Small intestine (tissue), 7 donors: ENCODE data around the gene CFAP46. TPM values are rescaled to one million over a fixed set of nuclear protein-coding genes. Genes with fewer than 3 reads are reported as not detected.

ENCODE experiments used
- DNase-seq, 2 donors: peaks; one replicate each; pipeline versions ENCODE4 v3.0.0 to v3.0.0-alpha.2; 2013
- FAIRE-seq: peaks from 2 replicates; lab custom pipeline; 2012; peaks lifted over from hg19 to GRCh38; lab: Jason Lieb, UNC
- H3K27ac ChIP-seq, 3 donors: one replicate each; pipeline ENCODE4 v1.5.1; 2013; ENCODE audit warnings: low read length in 2 of 3, mild to moderate bottlenecking in 2 of 3, control low read depth in 1 of 3, inconsistent platforms in 1 of 3, low read depth in 1 of 3, moderate library complexity in 1 of 3
- H3K27me3 ChIP-seq, 3 donors: one replicate each; pipeline ENCODE4 v1.6.1; 2013; ENCODE audit warnings: low read length in 3 of 3, inconsistent platforms in 1 of 3; ENCODE audit not compliant: control insufficient read depth in 3 of 3, insufficient read depth in 3 of 3
- H3K36me3 ChIP-seq, 3 donors: one replicate each; pipeline ENCODE4 v1.6.1; 2013; ENCODE audit warnings: low read length in 3 of 3, inconsistent platforms in 1 of 3, low read depth in 1 of 3, mild to moderate bottlenecking in 1 of 3, moderate library complexity in 1 of 3; ENCODE audit not compliant: control insufficient read depth in 3 of 3, insufficient read depth in 2 of 3
- H3K4me1 ChIP-seq, 3 donors: one replicate each; pipeline ENCODE4 v1.6.1; 2013; ENCODE audit warnings: low read length in 2 of 3, inconsistent platforms in 1 of 3, low read depth in 1 of 3, mild to moderate bottlenecking in 1 of 3, moderate library complexity in 1 of 3; ENCODE audit not compliant: control insufficient read depth in 3 of 3, insufficient read depth in 2 of 3
- H3K4me3 ChIP-seq, 3 donors: one replicate each; pipeline ENCODE4 v1.5.1; 2013; ENCODE audit warnings: low read length in 3 of 3, control low read depth in 1 of 3, inconsistent platforms in 1 of 3, low read depth in 1 of 3, mild to moderate bottlenecking in 1 of 3, moderate library complexity in 1 of 3
- H3K9me3 ChIP-seq, 2 donors: one replicate each; pipeline ENCODE4 v1.6.1; 2013; ENCODE audit warnings: low read depth in 1 of 2, low read length in 1 of 2; ENCODE audit not compliant: control insufficient read depth in 2 of 2, insufficient read depth in 1 of 2
- WGBS, 3 donors: extraction: QIAGEN DNeasy Blood & Tissue Kit; methylation state at CpG; one replicate each; pipeline ENCODE4 v1.1.7; 2013; 5-methylcytosine and 5-hydroxymethylcytosine counted together
- polyA plus RNA-seq, 4 donors: library from polyadenylated mRNA; stranded (reverse) in 3 of 4; unstranded in 1 of 4; fragments of 200-250 nt in 3 of 4; fragments of 120-200 nt in 1 of 4; gene quantifications; one replicate each; pipeline versions ENCODE4 v1.2.1 to v1.2.3, GENCODE V29; 2013
- donor health status: healthy with polysubstance abuse.
- donor health status: control.
- donor health status: control.
- donor health status: Bipolar disorder and iron deficiency.
- donor health status: healthy.

The CFAP46 gene
- polyA plus RNA-seq, 4 donors = 0.27 to 0.43 TPM; not detected in 2

- Histone ChIP-seq H3K27ac (no peak overlapping the region), H3K4me3 (no peak overlapping the region), H3K27me3 (peaks cover 0 to 6% (median 3%) of the 10 kb centered on the region in 3 donors), H3K9me3 (peaks cover 0 to 3% of the 10 kb centered on the region in 2 donors), H3K4me1 (no peaks in the 10 kb centered on the region), H3K36me3 (no peaks in the 10 kb centered on the region)
- 56 to 60% (median 59%) methylated on average over 24 to 25 of the region's 25 CpGs for WGBS, 3 donors
- FAIRE-seq = no peak
- no peak for DNase-seq
Observed at GRCh38 chr10:132878730-132879407, 63.5 kb downstream of the CFAP46 start.

- Histone ChIP-seq H3K9me3 (peaks cover 0 to 3% of the 10 kb centered on the region in 2 donors), H3K4me3 (no peak overlapping the region), H3K27me3 (peaks cover 0 to 6% (median 3%) of the 10 kb centered on the region in 3 donors), H3K36me3 (no peaks in the 10 kb centered on the region), H3K27ac (no peak overlapping the region), H3K4me1 (no peaks in the 10 kb centered on the region)
- 77 to 86% (median 83%) methylated on average over 24 to 27 of the region's 27 CpGs for WGBS, 3 donors
- DNase-seq (no peak), FAIRE-seq (no peak)
Observed at GRCh38 chr10:132878091-132878729, 64.2 kb downstream of the CFAP46 start.

GRCh38 chr10:132877473-132877872 lies 64.9 kb downstream of the CFAP46 start:
- FAIRE-seq = no peak
- H3K9me3 ChIP-seq = peaks cover 0 to 3% of the 10 kb centered on the region in 2 donors
- no peak overlapping the region for H3K27ac ChIP-seq
- H3K4me3 ChIP-seq = no peak overlapping the region
- 83 to 89% (median 86%) methylated on average over 12 of the region's 12 CpGs for WGBS, 3 donors
- H3K27me3 ChIP-seq = peaks cover 0 to 6% (median 4%) of the 10 kb centered on the region in 3 donors
- no peaks in the 10 kb centered on the region for H3K36me3 ChIP-seq
- no peaks in the 10 kb centered on the region for H3K4me1 ChIP-seq
- DNase-seq = no peak

- 79 to 84% (median 84%) methylated on average over 15 of the region's 15 CpGs for WGBS, 3 donors
- H3K9me3 ChIP-seq = peaks cover 0 to 3% of the 10 kb centered on the region in 2 donors
- no peak overlapping the region for H3K4me3 ChIP-seq
- peaks cover 0 to 6% (median 4%) of the 10 kb centered on the region in 3 donors for H3K27me3 ChIP-seq
- no peak overlapping the region for H3K27ac ChIP-seq
- H3K36me3 ChIP-seq = no peaks in the 10 kb centered on the region
- FAIRE-seq (no peak), DNase-seq (no peak)
- H3K4me1 ChIP-seq = no peaks in the 10 kb centered on the region
Observed at GRCh38 chr10:132876993-132877431, 65.4 kb downstream of the CFAP46 start.

DNA sequence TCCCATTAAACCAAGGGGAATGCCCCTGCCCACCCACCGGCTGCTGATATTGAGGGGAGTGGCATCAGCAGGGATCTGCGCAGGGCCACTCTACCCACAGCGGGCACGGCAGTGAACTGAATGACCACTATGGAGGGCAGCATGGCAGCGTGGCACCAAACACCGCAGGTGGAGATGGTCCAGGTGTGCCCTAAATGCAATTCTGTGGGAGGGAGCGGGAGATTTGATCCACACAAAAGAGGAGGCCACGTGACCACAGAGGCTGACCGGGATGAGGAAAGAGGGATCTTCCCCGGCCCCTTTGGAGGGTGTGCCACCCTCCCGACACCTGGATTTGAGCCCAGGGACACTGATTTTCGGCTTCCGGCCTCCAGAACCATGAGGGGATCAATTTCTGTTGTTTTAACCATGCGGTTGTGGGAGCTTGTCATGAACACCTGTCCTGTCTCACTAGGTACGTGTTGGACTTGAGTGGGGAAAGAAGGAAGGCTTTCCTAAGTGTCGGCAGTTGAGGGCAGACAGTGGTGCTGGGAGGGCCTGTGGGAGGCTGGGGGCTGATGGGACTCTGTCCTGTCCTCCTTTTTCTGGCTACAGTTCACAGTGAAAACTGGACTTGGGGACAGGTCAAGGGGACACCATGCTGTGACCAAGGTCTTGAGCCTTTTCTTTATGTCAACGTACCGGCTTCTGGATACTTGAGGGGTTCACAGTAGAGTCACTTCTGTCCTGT lies 66.1 kb downstream of the CFAP46 start:
- no peaks in the 10 kb centered on the region for H3K4me1 ChIP-seq
- H3K36me3 ChIP-seq = no peaks in the 10 kb centered on the region
- H3K27me3 ChIP-seq = peaks cover 0 to 6% (median 4%) of the 10 kb centered on the region in 3 donors
- DNase-seq (no peak), FAIRE-seq (no peak)
- peaks cover 0 to 3% of the 10 kb centered on the region in 2 donors for H3K9me3 ChIP-seq
- H3K4me3 ChIP-seq = no peak overlapping the region
- no peak overlapping the region for H3K27ac ChIP-seq
- WGBS, 3 donors = 76 to 90% (median 81%) methylated on average over 18 of the region's 18 CpGs

DNA sequence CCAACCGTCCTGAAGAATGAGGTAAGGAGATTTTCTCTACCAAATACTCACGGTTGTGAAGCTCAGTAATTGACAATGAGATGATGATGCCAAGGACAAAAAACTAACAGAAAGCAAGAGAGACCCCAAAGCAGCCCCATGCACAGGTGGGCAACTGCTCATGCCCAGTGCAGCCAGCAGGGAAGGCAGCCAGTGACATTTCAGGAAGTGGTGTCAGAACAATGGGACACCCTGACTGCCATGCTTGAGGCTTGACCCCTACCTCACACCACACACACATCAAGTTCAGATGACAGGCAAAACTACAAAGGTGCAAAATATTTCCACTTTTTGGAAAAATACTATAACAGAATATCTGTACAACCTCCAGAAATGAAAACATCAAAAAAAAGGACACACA lies 66.9 kb downstream of the CFAP46 start:
- WGBS, 3 donors = 57 to 78% (median 66%) methylated on average over 2 of the region's 2 CpGs
- H3K27ac ChIP-seq = no peak overlapping the region
- H3K36me3 ChIP-seq = no peaks in the 10 kb centered on the region
- peaks cover 0 to 11% of the 10 kb centered on the region in 2 donors for H3K9me3 ChIP-seq
- no peaks in the 10 kb centered on the region for H3K4me1 ChIP-seq
- no peak overlapping the region for H3K4me3 ChIP-seq
- H3K27me3 ChIP-seq = peaks cover 0 to 8% (median 4%) of the 10 kb centered on the region in 3 donors
- DNase-seq = no peak
- FAIRE-seq = no peak

GRCh38 chr10:132873395-132873794 lies 69.0 kb downstream of the CFAP46 start:
- H3K4me3 ChIP-seq = no peak overlapping the region
- H3K9me3 ChIP-seq = peaks cover 0 to 13% of the 10 kb centered on the region in 2 donors
- WGBS, 3 donors = 75 to 83% (median 79%) methylated on average over 12 of the region's 12 CpGs
- no peaks in the 10 kb centered on the region for H3K36me3 ChIP-seq
- no peak overlapping the region for H3K27ac ChIP-seq
- H3K27me3 ChIP-seq = peaks cover 0 to 4% (median 3%) of the 10 kb centered on the region in 3 donors
- FAIRE-seq (no peak), DNase-seq (no peak)
- no peaks in the 10 kb centered on the region for H3K4me1 ChIP-seq

- WGBS, 3 donors = 88 to 91% (median 90%) methylated on average over 13 of the region's 13 CpGs
- Histone ChIP-seq H3K4me3 (no peak overlapping the region), H3K27me3 (peaks cover 0 to 4% (median 3%) of the 10 kb centered on the region in 3 donors), H3K36me3 (no peaks in the 10 kb centered on the region), H3K27ac (no peak overlapping the region), H3K9me3 (peaks cover 0 to 13% of the 10 kb centered on the region in 2 donors), H3K4me1 (no peaks in the 10 kb centered on the region)
- DNase-seq (no peak), FAIRE-seq (no peak)
Observed at GRCh38 chr10:132872658-132873057, 69.7 kb downstream of the CFAP46 start.
